Smooth muscle cell (in vitro differentiated cells): ENCODE results near the gene FCHSD2. TPM values are rescaled to one million over a fixed set of nuclear protein-coding genes. Genes with fewer than 3 reads are reported as not detected.
"Not testable (repeated sequence)": the region's sequence is repeated elsewhere in the genome, so short reads cannot be mapped to it uniquely, and the experiment has no call there.

Source experiments
- DNase-seq: peaks from one replicate; lab custom pipeline; 2025; ENCODE audit not compliant: unreplicated experiment; lab: John Stamatoyannopoulos, UW
- H2AFZ ChIP-seq: fragments of 200-600 bp; sonication (generic); 2 replicates; pipeline ENCODE4 v1.6.0; 2016; ENCODE audit warnings: antibody characterized with exemption, low read depth, mild to moderate bottlenecking
- H3F3A ChIP-seq: fragments of 200-600 bp; sonication (generic); 2 replicates; pipeline ENCODE4 v1.6.0; 2017; ENCODE audit warnings: antibody characterized with exemption, low read depth
- H3K27ac ChIP-seq: fragments of 200-600 bp; sonication (generic); 2 replicates; pipeline ENCODE4 v1.5.1; 2016; ENCODE audit warnings: low read depth, mild to moderate bottlenecking
- H3K27me3 ChIP-seq: fragments of 200-600 bp; sonication (generic); 2 replicates; pipeline ENCODE4 v1.6.1; 2016; ENCODE audit warnings: low read depth, mild to moderate bottlenecking
- H3K36me3 ChIP-seq: fragments of 200-600 bp; sonication (generic); 2 replicates; pipeline ENCODE4 v1.5.1; 2016; ENCODE audit warnings: low read depth
- H3K4me1 ChIP-seq: fragments of 200-600 bp; sonication (generic); 2 replicates; pipeline ENCODE4 v1.5.1; 2016; ENCODE audit warnings: low read depth
- H3K4me2 ChIP-seq: fragments of 200-600 bp; sonication (generic); 2 replicates; pipeline ENCODE4 v1.6.0; 2016; ENCODE audit warnings: mild to moderate bottlenecking
- H3K4me3 ChIP-seq: fragments of 200-600 bp; sonication (generic); 2 replicates; pipeline ENCODE4 v1.5.1; 2016; ENCODE audit warnings: mild to moderate bottlenecking
- H3K79me2 ChIP-seq: fragments of 200-600 bp; sonication (generic); 2 replicates; pipeline ENCODE4 v1.6.0; 2016; ENCODE audit warnings: low read depth, mild to moderate bottlenecking
- H3K9ac ChIP-seq: fragments of 200-600 bp; sonication (generic); 2 replicates; pipeline ENCODE4 v1.6.0; 2016; ENCODE audit warnings: low read depth
- H3K9me3 ChIP-seq: fragments of 200-600 bp; sonication (generic); replicated peaks from 2 replicates; pipeline ENCODE4 v1.5.1; 2016; ENCODE audit warnings: low read depth
- H4K20me1 ChIP-seq: fragments of 200-600 bp; sonication (generic); 2 replicates; pipeline ENCODE4 v1.6.0; 2016; ENCODE audit warnings: low read depth
- WGBS: methylation state at CpG from one replicate; pipeline ENCODE4 v1.1.7; 2016; ENCODE audit warnings: low lambda C conversion rate; 5-methylcytosine and 5-hydroxymethylcytosine counted together
- polyA plus RNA-seq: library from polyadenylated mRNA; unstranded; fragments of >200 nt; fragmentation: Nextera tagmentation; extraction: Ambion mirVana; gene quantifications from 2 replicates; pipeline ENCODE4 v1.2.1, GENCODE V29; 2016
- total RNA-seq: library from RNA; depleted of rRNA; stranded (reverse); fragments of >200 nt; gene quantifications from 2 replicates; pipeline ENCODE4 v1.2.3, GENCODE V29; 2014
- TF ChIP-seq, protein P1 (sequence below): fragments of 200-600 bp; sonication (generic); IDR thresholded peaks from 2 replicates; pipeline ENCODE4 v1.5.1; 2017; ENCODE audit warnings: borderline replicate concordance, mild to moderate bottlenecking, antibody characterized with exemption; ENCODE audit not compliant: insufficient read depth, poor library complexity, severe bottlenecking

Gene FCHSD2
- total and polyA plus RNA-seq, 2 experiments from 2014 or later = 14.6 to 24.3 TPM

DNA sequence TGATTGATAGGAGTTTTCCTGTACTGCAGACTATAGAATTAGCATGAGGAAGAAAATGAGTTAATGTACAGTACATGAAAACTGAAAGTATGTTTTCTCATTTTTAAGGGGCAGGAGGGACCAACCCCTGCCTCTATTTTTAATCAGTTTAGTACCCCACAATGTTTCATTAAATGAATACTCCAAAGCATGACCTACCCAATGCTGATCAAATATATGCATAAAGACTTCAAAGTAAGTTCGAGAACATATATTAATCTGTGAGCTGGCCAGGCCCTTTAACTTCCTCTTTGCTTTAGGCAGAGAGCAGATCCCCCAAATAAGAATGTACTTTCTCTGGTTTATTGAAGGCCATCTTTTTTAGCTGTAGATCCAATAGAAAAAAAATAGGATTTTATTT lies 161.0 kb downstream of the FCHSD2 start:
- no peaks in the 10 kb centered on the region for H3K27me3 ChIP-seq
- peaks cover 4% of the 10 kb centered on the region for H3F3A ChIP-seq
- no peak for DNase-seq
- H3K4me2 ChIP-seq = no peak overlapping the region
- WGBS = 97% methylated on average over 1 of the region's 1 CpG
- TF ChIP-seq, protein P1, sequence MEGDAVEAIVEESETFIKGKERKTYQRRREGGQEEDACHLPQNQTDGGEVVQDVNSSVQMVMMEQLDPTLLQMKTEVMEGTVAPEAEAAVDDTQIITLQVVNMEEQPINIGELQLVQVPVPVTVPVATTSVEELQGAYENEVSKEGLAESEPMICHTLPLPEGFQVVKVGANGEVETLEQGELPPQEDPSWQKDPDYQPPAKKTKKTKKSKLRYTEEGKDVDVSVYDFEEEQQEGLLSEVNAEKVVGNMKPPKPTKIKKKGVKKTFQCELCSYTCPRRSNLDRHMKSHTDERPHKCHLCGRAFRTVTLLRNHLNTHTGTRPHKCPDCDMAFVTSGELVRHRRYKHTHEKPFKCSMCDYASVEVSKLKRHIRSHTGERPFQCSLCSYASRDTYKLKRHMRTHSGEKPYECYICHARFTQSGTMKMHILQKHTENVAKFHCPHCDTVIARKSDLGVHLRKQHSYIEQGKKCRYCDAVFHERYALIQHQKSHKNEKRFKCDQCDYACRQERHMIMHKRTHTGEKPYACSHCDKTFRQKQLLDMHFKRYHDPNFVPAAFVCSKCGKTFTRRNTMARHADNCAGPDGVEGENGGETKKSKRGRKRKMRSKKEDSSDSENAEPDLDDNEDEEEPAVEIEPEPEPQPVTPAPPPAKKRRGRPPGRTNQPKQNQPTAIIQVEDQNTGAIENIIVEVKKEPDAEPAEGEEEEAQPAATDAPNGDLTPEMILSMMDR = no peak
- H3K79me2 ChIP-seq = no peaks in the 10 kb centered on the region
- peaks cover 4% of the 10 kb centered on the region for H4K20me1 ChIP-seq
- no peaks in the 10 kb centered on the region for H3K36me3 ChIP-seq
- peaks cover 6% of the 10 kb centered on the region for H3K4me1 ChIP-seq
- no peak overlapping the region for H3K4me3 ChIP-seq
- no peak overlapping the region for H2AFZ ChIP-seq
- H3K27ac ChIP-seq = no peak overlapping the region
- H3K9me3 ChIP-seq = peaks cover 5% of the 10 kb centered on the region
- H3K9ac ChIP-seq = no peak overlapping the region

- H3K36me3 ChIP-seq, H3K9me3 ChIP-seq: not testable (repeated sequence)
- WGBS = 100% methylated on average over 2 of the region's 2 CpGs
Measured at GRCh38 chr11:72977782-72978181, 164.3 kb downstream of the FCHSD2 start.

GRCh38 chr11:72976522-72976892 lies 165.6 kb downstream of the FCHSD2 start:
- WGBS = 100% methylated on average over 1 of the region's 1 CpG
- H3K36me3 ChIP-seq, DNase-seq, H3K4me2 ChIP-seq, H3K4me1 ChIP-seq, H3K79me2 ChIP-seq, H3F3A ChIP-seq, H3K9me3 ChIP-seq, H4K20me1 ChIP-seq, H3K9ac ChIP-seq, H2AFZ ChIP-seq, H3K27me3 ChIP-seq, H3K4me3 ChIP-seq: not testable (repeated sequence)
- H3K27ac ChIP-seq = peak overlapping the region; percentile 51

More at GRCh38 chr11:72977782-72978181, 164.3 kb downstream of the FCHSD2 start:
- not testable (repeated sequence) for H3K27me3 ChIP-seq, DNase-seq, H3K4me3 ChIP-seq, H3K4me2 ChIP-seq, H4K20me1 ChIP-seq, H3F3A ChIP-seq, H2AFZ ChIP-seq, H3K79me2 ChIP-seq, H3K27ac ChIP-seq, H3K9ac ChIP-seq, H3K4me1 ChIP-seq

GRCh38 chr11:72975778-72976521 lies 166.2 kb downstream of the FCHSD2 start:
- 33% methylated on average over 3 of the region's 3 CpGs for WGBS
- no peak overlapping the region for H3K9ac ChIP-seq

More at GRCh38 chr11:72975778-72976521, 166.2 kb downstream of the FCHSD2 start:
- Histone ChIP-seq H3K4me3 (no peak overlapping the region), H3K27me3 (no peaks in the 10 kb centered on the region), H3K79me2 (no peaks in the 10 kb centered on the region), H3K36me3 (no peaks in the 10 kb centered on the region), H2AFZ (no peak overlapping the region), H3K4me1 (peaks cover 15% of the 10 kb centered on the region), H3F3A (no peaks in the 10 kb centered on the region), H4K20me1 (peaks cover 3% of the 10 kb centered on the region), H3K9me3 (peaks cover 5% of the 10 kb centered on the region), H3K4me2 (no peak overlapping the region), H3K27ac (peak overlapping the region; percentile 51)
- DNase-seq = no peak
- TF ChIP-seq, protein P1 = no peak
